HG02852 (cell line): Measurements from ENCODE around the gene CBL.

ENCODE experiments used
- ATAC-seq: cut with Tn5 transposase; IDR thresholded peaks from one replicate; pipeline ENCODE4 v1.9.1; 2021; ENCODE audit warnings: mild to moderate bottlenecking, moderate library complexity; ENCODE audit not compliant: unreplicated experiment

CBL gene

GRCh38 chr11:119305556-119306372, 99.6 kb downstream of the CBL start:
- no peak for ATAC-seq

GRCh38 chr11:119306373-119306890, 100.3 kb downstream of the CBL start:
- ATAC-seq: no peak

- ATAC-seq: no peak
Observed at GRCh38 chr11:119307219-119307618, 101.1 kb downstream of the CBL start.

- no peak for ATAC-seq
Observed at GRCh38 chr11:119307974-119308373, 101.8 kb downstream of the CBL start.

GRCh38 chr11:119309411-119309810, 103.3 kb downstream of the CBL start:
- no peak for ATAC-seq

GRCh38 chr11:119309953-119310681, 104.0 kb downstream of the CBL start:
- no peak for ATAC-seq

GRCh38 chr11:119310682-119311052, 104.5 kb downstream of the CBL start:
- ATAC-seq: no peak

- no peak for ATAC-seq
Observed at GRCh38 chr11:119314726-119315125, 108.6 kb downstream of the CBL start.

- no peak for ATAC-seq
Observed at GRCh38 chr11:119315131-119316015, 109.2 kb downstream of the CBL start.

- no peak for ATAC-seq
Observed at GRCh38 chr11:119316016-119316728, 110.0 kb downstream of the CBL start.

- ATAC-seq: no peak
Observed at GRCh38 chr11:119316729-119317591, 110.8 kb downstream of the CBL start, which contains the start of gene MCAM. TSS of gene MCAM (minus strand) at chr11:119317130. CDS start at chr11:119317101, 29 bp downstream.

- ATAC-seq: no peak
Observed at GRCh38 chr11:119317592-119318239, 111.6 kb downstream of the CBL start.

- ATAC-seq: no peak
Observed at GRCh38 chr11:119318240-119319135, 112.3 kb downstream of the CBL start.

- no peak for ATAC-seq
Observed at GRCh38 chr11:119319136-119319699, 113.1 kb downstream of the CBL start.

- ATAC-seq: no peak
Observed at GRCh38 chr11:119319700-119320239, 113.6 kb downstream of the CBL start.

GRCh38 chr11:119320240-119320775, 114.2 kb downstream of the CBL start:
- ATAC-seq: no peak
